RWPE2 (cell line): ENCODE measurements around the gene MRPL49.

Experiments
- ATAC-seq: fragments of 200-7000 bp; cut with Tn5 transposase; 3 replicates; pipeline ENCODE4 v1.9.1; 2021; ENCODE audit warnings: low read depth
- DNase-seq: peaks from one replicate; pipeline ENCODE4 v3.0.0-alpha.2; 2020; ENCODE audit warnings: low spot score
- H3K27ac ChIP-seq: fragments of 450-650 bp; 2 replicates; pipeline ENCODE4 v1.5.1; 2017; ENCODE audit warnings: mild to moderate bottlenecking; ENCODE audit not compliant: poor library complexity, severe bottlenecking
- H3K27me3 ChIP-seq: fragments of 250-450 bp; sonication (Bioruptor Pico); 2 replicates; pipeline ENCODE4 v1.5.1; 2021; ENCODE audit warnings: mild to moderate bottlenecking, moderate library complexity; ENCODE audit not compliant: insufficient read depth, poor library complexity, severe bottlenecking
- H3K36me3 ChIP-seq: fragments of 250-450 bp; sonication (Bioruptor Pico); 2 replicates; pipeline ENCODE4 v1.5.1; 2020; ENCODE audit warnings: low read depth, mild to moderate bottlenecking, moderate library complexity
- H3K4me1 ChIP-seq: fragments of 250-450 bp; sonication (Bioruptor Pico); 2 replicates; pipeline ENCODE4 v1.5.1; 2021; ENCODE audit warnings: mild to moderate bottlenecking, moderate library complexity; ENCODE audit not compliant: insufficient read depth, poor library complexity, severe bottlenecking
- H3K4me3 ChIP-seq: fragments of 250-450 bp; sonication (Bioruptor Pico); 2 replicates; pipeline ENCODE4 v1.5.1; 2021; ENCODE audit warnings: mild to moderate bottlenecking, moderate library complexity; ENCODE audit not compliant: severe bottlenecking
- H3K9me3 ChIP-seq: fragments of 250-450 bp; sonication (Bioruptor Pico); 2 replicates; pipeline ENCODE4 v1.5.1; 2021; ENCODE audit warnings: mild to moderate bottlenecking, moderate library complexity; ENCODE audit not compliant: severe bottlenecking
- TF ChIP-seq, protein P1 (sequence below): fragments of 450-650 bp; IDR thresholded peaks from one replicate; pipeline ENCODE4 v1.5.1; 2017; ENCODE audit warnings: mild to moderate bottlenecking, moderate library complexity; ENCODE audit not compliant: poor library complexity, severe bottlenecking

MRPL49 gene

GRCh38 chr11:65129649-65130441 lies 7.7 kb downstream of the MRPL49 start:
- DNase-seq = no peak
- TF ChIP-seq, protein P1, sequence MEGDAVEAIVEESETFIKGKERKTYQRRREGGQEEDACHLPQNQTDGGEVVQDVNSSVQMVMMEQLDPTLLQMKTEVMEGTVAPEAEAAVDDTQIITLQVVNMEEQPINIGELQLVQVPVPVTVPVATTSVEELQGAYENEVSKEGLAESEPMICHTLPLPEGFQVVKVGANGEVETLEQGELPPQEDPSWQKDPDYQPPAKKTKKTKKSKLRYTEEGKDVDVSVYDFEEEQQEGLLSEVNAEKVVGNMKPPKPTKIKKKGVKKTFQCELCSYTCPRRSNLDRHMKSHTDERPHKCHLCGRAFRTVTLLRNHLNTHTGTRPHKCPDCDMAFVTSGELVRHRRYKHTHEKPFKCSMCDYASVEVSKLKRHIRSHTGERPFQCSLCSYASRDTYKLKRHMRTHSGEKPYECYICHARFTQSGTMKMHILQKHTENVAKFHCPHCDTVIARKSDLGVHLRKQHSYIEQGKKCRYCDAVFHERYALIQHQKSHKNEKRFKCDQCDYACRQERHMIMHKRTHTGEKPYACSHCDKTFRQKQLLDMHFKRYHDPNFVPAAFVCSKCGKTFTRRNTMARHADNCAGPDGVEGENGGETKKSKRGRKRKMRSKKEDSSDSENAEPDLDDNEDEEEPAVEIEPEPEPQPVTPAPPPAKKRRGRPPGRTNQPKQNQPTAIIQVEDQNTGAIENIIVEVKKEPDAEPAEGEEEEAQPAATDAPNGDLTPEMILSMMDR = no peak
- H3K27ac ChIP-seq = no peak overlapping the region

DNA sequence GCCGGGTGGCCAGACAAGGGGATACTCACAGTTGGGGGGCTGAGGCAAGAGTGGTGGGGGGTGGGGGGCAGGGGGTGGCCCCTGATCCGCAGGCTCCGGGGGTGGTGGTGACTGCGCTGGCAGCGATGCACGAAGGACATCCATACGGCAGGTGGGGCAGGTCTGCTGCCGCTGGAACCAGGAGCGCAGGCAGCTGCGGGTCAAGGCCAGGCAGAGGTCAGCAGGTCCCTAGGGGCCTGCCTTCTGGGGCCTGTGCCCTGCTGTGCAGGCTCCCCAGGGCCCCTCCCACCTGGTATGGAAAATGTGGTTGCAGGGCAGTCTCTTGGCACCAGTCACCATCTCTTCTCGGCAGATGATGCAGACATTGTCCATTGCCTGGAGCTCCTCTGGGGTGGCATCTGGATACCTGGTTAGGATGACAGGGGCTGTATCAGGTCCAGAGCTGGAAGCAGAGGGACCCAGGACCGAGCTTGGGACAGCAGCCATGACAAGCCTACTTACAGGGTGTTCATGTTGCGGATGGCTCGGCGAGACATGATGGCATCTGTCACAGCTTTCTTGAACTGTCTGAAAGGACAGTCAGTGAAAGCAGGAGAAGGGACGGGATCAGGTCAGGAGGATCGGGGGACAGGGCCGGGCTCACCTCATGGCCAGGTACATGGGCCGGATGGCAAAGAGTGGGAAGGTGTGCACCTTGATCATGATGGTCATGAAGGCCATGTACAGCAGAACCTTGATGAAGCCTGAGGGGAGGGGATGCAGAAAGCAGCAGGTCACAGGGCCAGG lies 8.7 kb downstream of the MRPL49 start:
- peaks cover 65% of the 10 kb centered on the region for H3K36me3 ChIP-seq
- no peaks in the 10 kb centered on the region for H3K27me3 ChIP-seq
- no peak for ATAC-seq
- TF ChIP-seq, protein P1 = no peak
- DNase-seq = no peak
- H3K4me1 ChIP-seq = peaks cover 3% of the 10 kb centered on the region
- no peak overlapping the region for H3K27ac ChIP-seq
- H3K4me3 ChIP-seq = no peak overlapping the region
- no peaks in the 10 kb centered on the region for H3K9me3 ChIP-seq

More at GRCh38 chr11:65129649-65130441, 7.7 kb downstream of the MRPL49 start:
- no peak overlapping the region for H3K4me3 ChIP-seq
- H3K36me3 ChIP-seq = peaks cover 73% of the 10 kb centered on the region
- no peaks in the 10 kb centered on the region for H3K27me3 ChIP-seq
- H3K9me3 ChIP-seq = no peaks in the 10 kb centered on the region
- ATAC-seq = no peak
- no peaks in the 10 kb centered on the region for H3K4me1 ChIP-seq

DNA sequence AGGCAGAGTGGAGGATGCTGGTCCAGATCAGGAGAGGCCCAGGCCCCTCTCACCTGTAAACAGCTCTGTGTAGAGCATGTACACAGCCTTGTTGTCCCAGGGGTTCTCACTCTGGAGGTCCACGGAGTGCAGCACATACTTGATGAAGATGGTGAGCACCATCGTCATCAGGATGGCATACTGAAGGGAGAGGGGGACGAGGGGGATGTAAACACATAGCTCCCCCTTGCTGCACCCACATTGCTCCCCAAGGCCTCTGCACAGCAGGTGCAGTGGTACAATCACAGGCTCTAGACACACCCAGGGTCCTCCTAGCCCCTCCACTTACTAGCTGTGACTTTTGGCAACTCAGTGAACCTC lies 9.3 kb downstream of the MRPL49 start:
- H3K4me3 ChIP-seq = no peak overlapping the region
- DNase-seq (no peak), ATAC-seq (no peak)
- TF ChIP-seq, protein P1 = no peak
- H3K27me3 ChIP-seq = no peaks in the 10 kb centered on the region
- peaks cover 59% of the 10 kb centered on the region for H3K36me3 ChIP-seq
- peaks cover 3% of the 10 kb centered on the region for H3K4me1 ChIP-seq
- H3K9me3 ChIP-seq = no peaks in the 10 kb centered on the region
- H3K27ac ChIP-seq = no peak overlapping the region

- H3K27ac ChIP-seq = no peak overlapping the region
Measured at GRCh38 chr11:65131895-65132237, 9.7 kb downstream of the MRPL49 start.

More at GRCh38 chr11:65131895-65132237, 9.7 kb downstream of the MRPL49 start:
- H3K4me3 ChIP-seq = no peak overlapping the region
- no peaks in the 10 kb centered on the region for H3K27me3 ChIP-seq
- no peaks in the 10 kb centered on the region for H3K9me3 ChIP-seq
- peaks cover 55% of the 10 kb centered on the region for H3K36me3 ChIP-seq
- DNase-seq (no peak), ATAC-seq (no peak)
- TF ChIP-seq, protein P1 = no peak
- peaks cover 3% of the 10 kb centered on the region for H3K4me1 ChIP-seq
